Mesenchymal stem cell (in vitro differentiated cells and primary cell): ENCODE data around the gene SSTR3.

ENCODE experiments used
- DNase-seq: peaks from one replicate; pipeline ENCODE4 v3.0.0-alpha.2; 2013
- H2AFZ ChIP-seq: one replicate; pipeline ENCODE4 v1.6.1; 2013; ENCODE audit warnings: low read depth, mild to moderate bottlenecking, control low read depth, inconsistent platforms, low read length, moderate library complexity
- H2AK5ac ChIP-seq: 2 replicates; pipeline ENCODE4 v1.6.1; 2013; ENCODE audit warnings: low read length, moderate library complexity, mild to moderate bottlenecking, inconsistent platforms; ENCODE audit not compliant: severe bottlenecking
- H2BK120ac ChIP-seq: one replicate; pipeline ENCODE4 v1.6.1; 2013; ENCODE audit warnings: low read depth, mild to moderate bottlenecking, inconsistent platforms, low read length, moderate library complexity
- H2BK12ac ChIP-seq, 2 experiments: one replicate each; pipeline ENCODE4 v1.6.1; 2013; ENCODE audit warnings: inconsistent platforms in 2 of 2, low read length in 2 of 2, mild to moderate bottlenecking in 2 of 2, moderate library complexity in 2 of 2, control low read depth in 1 of 2
- H2BK15ac ChIP-seq: one replicate; pipeline ENCODE4 v1.6.1; 2013; ENCODE audit warnings: mild to moderate bottlenecking, low read depth, inconsistent platforms; ENCODE audit not compliant: poor library complexity, severe bottlenecking
- H2BK5ac ChIP-seq: 2 replicates; pipeline ENCODE4 v1.6.1; 2013; ENCODE audit warnings: low read depth, mild to moderate bottlenecking, low read length, control low read depth, inconsistent platforms; ENCODE audit not compliant: poor library complexity, severe bottlenecking
- H3K14ac ChIP-seq, 2 experiments: one replicate each; pipeline ENCODE4 v1.6.1; 2013; ENCODE audit warnings: inconsistent platforms in 2 of 2, low read length in 2 of 2, control low read depth in 1 of 2, mild to moderate bottlenecking in 1 of 2, moderate library complexity in 1 of 2
- H3K18ac ChIP-seq, 2 experiments: one replicate each; pipeline ENCODE4 v1.6.1; 2013; ENCODE audit warnings: inconsistent platforms in 2 of 2, low read length in 2 of 2, control low read depth in 1 of 2, low read depth in 1 of 2, mild to moderate bottlenecking in 1 of 2
- H3K23ac ChIP-seq, 2 experiments: one replicate each; pipeline ENCODE4 v1.6.1; 2013; ENCODE audit warnings: inconsistent platforms in 2 of 2, low read length in 2 of 2, mild to moderate bottlenecking in 2 of 2, moderate library complexity in 2 of 2, control low read depth in 1 of 2
- H3K27ac ChIP-seq: 2 replicates; pipeline ENCODE4 v1.5.1; 2013; ENCODE audit warnings: mild to moderate bottlenecking, moderate library complexity, low read length, control low read depth, inconsistent platforms; ENCODE audit not compliant: poor library complexity, severe bottlenecking
- H3K27me3 ChIP-seq, 2 experiments: 2 replicates each; pipeline versions ENCODE4 v1.6.1 to v1.7.0; 2013; ENCODE audit warnings: low read length in 2 of 2, mild to moderate bottlenecking in 2 of 2, moderate library complexity in 2 of 2, control low read depth in 1 of 2, inconsistent platforms in 1 of 2; ENCODE audit not compliant: control insufficient read depth in 1 of 2, insufficient read depth in 1 of 2
- H3K36me3 ChIP-seq, 2 experiments: 2 replicates each; pipeline versions ENCODE4 v1.6.1 to v1.7.0; 2013; ENCODE audit warnings: low read length in 2 of 2, control low read depth in 1 of 2, inconsistent platforms in 1 of 2, low read depth in 1 of 2, mild to moderate bottlenecking in 1 of 2; ENCODE audit not compliant: insufficient read depth in 2 of 2, control insufficient read depth in 1 of 2
- H3K4ac ChIP-seq, 2 experiments: one replicate each; pipeline ENCODE4 v1.6.1; 2013; ENCODE audit warnings: inconsistent platforms in 2 of 2, low read length in 2 of 2, mild to moderate bottlenecking in 2 of 2, moderate library complexity in 2 of 2, control low read depth in 1 of 2, low read depth in 1 of 2
- H3K4me1 ChIP-seq: 2 replicates; pipeline ENCODE4 v1.6.1; 2013; ENCODE audit warnings: low read depth, low read length, control low read depth; ENCODE audit not compliant: control insufficient read depth, insufficient read depth
- H3K4me2 ChIP-seq: 2 replicates; pipeline ENCODE4 v1.6.1; 2013; ENCODE audit warnings: low read length, mild to moderate bottlenecking, inconsistent platforms; ENCODE audit not compliant: poor library complexity, severe bottlenecking
- H3K4me3 ChIP-seq, 2 experiments: 2 replicates each; pipeline versions ENCODE4 v1.5.1 to v1.7.0; 2013; ENCODE audit warnings: low read length in 2 of 2, mild to moderate bottlenecking in 2 of 2, control low read depth in 1 of 2, low read depth in 1 of 2; ENCODE audit not compliant: insufficient read depth in 1 of 2
- H3K79me1 ChIP-seq: replicated peaks from 2 replicates; pipeline ENCODE4 v1.6.1; 2013; ENCODE audit warnings: mild to moderate bottlenecking, control low read depth, low read length, inconsistent platforms; ENCODE audit not compliant: poor library complexity, severe bottlenecking
- H3K9ac ChIP-seq: 2 replicates; pipeline ENCODE4 v1.7.0; 2013; ENCODE audit warnings: mild to moderate bottlenecking, low read length, moderate library complexity
- H3K9me3 ChIP-seq: 2 replicates; pipeline ENCODE4 v1.7.0; 2013; ENCODE audit warnings: mild to moderate bottlenecking, low read length; ENCODE audit not compliant: control insufficient read depth
- H4K8ac ChIP-seq: one replicate; pipeline ENCODE4 v1.6.1; 2013; ENCODE audit warnings: inconsistent platforms, mild to moderate bottlenecking, low read length, moderate library complexity
- H4K91ac ChIP-seq: one replicate; pipeline ENCODE4 v1.6.1; 2013; ENCODE audit warnings: mild to moderate bottlenecking, low read length, inconsistent platforms
- WGBS: methylation state at CpG from one replicate; pipeline ENCODE4 v1.1.7; 2013; ENCODE audit warnings: mixed read lengths; 5-methylcytosine and 5-hydroxymethylcytosine counted together

The SSTR3 gene

GRCh38 chr22:37196539-37197450 lies 15.5 kb downstream of the SSTR3 start:
- Histone ChIP-seq H3K4me2 (no peak overlapping the region), H3K14ac (no peak overlapping the region), H2BK5ac (no peak overlapping the region), H4K8ac (no peak overlapping the region), H3K4ac (no peak overlapping the region), H3K18ac (peak overlapping the region in 1 of 2 experiments; percentile 41), H3K4me1 (peaks cover 26% of the 10 kb centered on the region), H2BK12ac (peak overlapping the region in 1 of 2 experiments; percentile 39), H3K23ac (no peak overlapping the region), H2AK5ac (peak overlapping the region; percentile 1), H3K9ac (peak overlapping the region; percentile 68), H3K9me3 (no peaks in the 10 kb centered on the region), H3K4me3 (peak overlapping the region in 1 of 2 experiments; percentile 19), H3K27ac (no peak overlapping the region), H3K79me1 (peaks cover 2% of the 10 kb centered on the region), H2BK15ac (no peak overlapping the region), H3K27me3 (no peaks in the 10 kb centered on the region), H2BK120ac (no peak overlapping the region), H4K91ac (peak overlapping the region; percentile 37), H3K36me3 (no peaks in the 10 kb centered on the region), H2AFZ (no peak overlapping the region)
- 71% methylated on average over 12 of the region's 14 CpGs for WGBS
- peak; percentile 82 for DNase-seq

DNA sequence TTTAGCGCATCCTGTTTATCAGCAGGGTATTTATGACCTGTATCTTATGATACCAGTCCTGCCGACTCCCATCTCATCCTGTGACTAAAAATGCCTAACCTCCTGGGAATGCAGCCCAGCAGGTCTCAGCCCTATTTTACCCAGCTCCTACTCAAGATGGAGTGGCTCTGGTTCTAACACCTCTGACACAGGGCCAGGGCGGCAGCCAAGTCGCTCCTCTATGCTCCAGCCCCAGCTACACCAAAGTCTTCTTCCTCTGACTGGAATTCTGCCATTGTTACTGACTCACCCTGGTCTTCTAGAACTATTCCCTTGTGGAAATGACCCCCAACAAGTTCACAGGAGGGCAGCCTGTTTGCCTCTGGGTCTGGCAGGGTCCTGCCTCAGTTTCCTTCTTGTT lies 16.4 kb downstream of the SSTR3 start:
- DNase-seq: no peak
- Histone ChIP-seq H3K23ac (no peak overlapping the region), H3K27me3 (no peaks in the 10 kb centered on the region), H3K18ac (no peak overlapping the region), H3K9ac (no peak overlapping the region), H3K79me1 (peaks cover 2% of the 10 kb centered on the region), H3K36me3 (no peaks in the 10 kb centered on the region), H4K91ac (no peak overlapping the region), H2BK5ac (no peak overlapping the region), H3K14ac (no peak overlapping the region), H3K9me3 (no peaks in the 10 kb centered on the region), H3K4ac (no peak overlapping the region), H2BK12ac (peak overlapping the region in 1 of 2 experiments; percentile 50), H2AK5ac (no peak overlapping the region), H4K8ac (no peak overlapping the region), H2BK120ac (no peak overlapping the region), H3K27ac (no peak overlapping the region), H2BK15ac (no peak overlapping the region), H3K4me2 (no peak overlapping the region), H3K4me3 (no peak overlapping the region), H3K4me1 (peaks cover 26% of the 10 kb centered on the region), H2AFZ (no peak overlapping the region)
- WGBS: 90% methylated on average over 4 of the region's 4 CpGs

- Histone ChIP-seq H3K36me3 (no peaks in the 10 kb centered on the region), H4K8ac (no peak overlapping the region), H3K18ac (no peak overlapping the region), H3K9ac (no peak overlapping the region), H3K4me3 (no peak overlapping the region), H3K14ac (no peak overlapping the region), H2AK5ac (no peak overlapping the region), H2AFZ (no peak overlapping the region), H3K4me1 (peaks cover 23% of the 10 kb centered on the region), H2BK120ac (no peak overlapping the region), H3K4ac (no peak overlapping the region), H3K79me1 (peaks cover 2% of the 10 kb centered on the region), H3K23ac (no peak overlapping the region), H2BK15ac (no peak overlapping the region), H2BK5ac (no peak overlapping the region), H3K27ac (no peak overlapping the region), H3K27me3 (no peaks in the 10 kb centered on the region), H4K91ac (no peak overlapping the region), H2BK12ac (no peak overlapping the region), H3K9me3 (no peaks in the 10 kb centered on the region), H3K4me2 (no peak overlapping the region)
- no peak for DNase-seq
- 93% methylated on average over 3 of the region's 3 CpGs for WGBS
Measured at GRCh38 chr22:37194750-37195149, 17.5 kb downstream of the SSTR3 start.

GRCh38 chr22:37193629-37194191 lies 18.6 kb downstream of the SSTR3 start:
- Histone ChIP-seq H2BK5ac (no peak overlapping the region), H3K36me3 (no peaks in the 10 kb centered on the region), H3K4ac (no peak overlapping the region), H2BK120ac (no peak overlapping the region), H3K27ac (no peak overlapping the region), H4K91ac (no peak overlapping the region), H3K18ac (no peak overlapping the region), H2BK15ac (no peak overlapping the region), H3K4me2 (no peak overlapping the region), H3K4me1 (peaks cover 19% of the 10 kb centered on the region), H3K9me3 (no peaks in the 10 kb centered on the region), H3K27me3 (no peaks in the 10 kb centered on the region), H3K79me1 (peaks cover 2% of the 10 kb centered on the region), H2AK5ac (no peak overlapping the region), H4K8ac (no peak overlapping the region), H3K23ac (no peak overlapping the region), H2AFZ (no peak overlapping the region), H3K14ac (no peak overlapping the region), H3K9ac (no peak overlapping the region), H3K4me3 (no peak overlapping the region), H2BK12ac (no peak overlapping the region)
- WGBS: 57% methylated on average over 10 of the region's 10 CpGs
- DNase-seq: peak; percentile 71
